Stomach (tissue), 9 donors: Measurements from ENCODE around the gene CCNH. TPM values are rescaled to one million over a fixed set of nuclear protein-coding genes. Genes with fewer than 3 reads are reported as not detected.

Source experiments
- DNase-seq, 2 donors: peaks; one replicate each; pipeline versions ENCODE4 v3.0.0 to v3.0.0-alpha.2; 2013 to 2019
- H3K27ac ChIP-seq, 5 donors: fragments of 200-600 bp in 4 of 5; sonication (generic) in 4 of 5; one replicate each; pipeline ENCODE4 v1.5.1; 2013 to 2019; ENCODE audit warnings: mild to moderate bottlenecking in 1 of 5, moderate library complexity in 1 of 5
- H3K27me3 ChIP-seq, 3 donors: fragments of 200-600 bp; sonication (generic); one replicate each; pipeline ENCODE4 v1.5.1; 2017 to 2019; ENCODE audit warnings: mixed run types in 1 of 3
- H3K36me3 ChIP-seq, 4 donors: fragments of 200-600 bp; sonication (generic); 1 replicate in 3 of 4; 2 replicates in 1 of 4; pipeline ENCODE4 v1.5.1; 2016 to 2019
- H3K4me1 ChIP-seq, 4 donors: fragments of 200-600 bp; sonication (generic); one replicate each; pipeline ENCODE4 v1.5.1; 2016 to 2019
- H3K4me3 ChIP-seq, 4 donors: fragments of 200-600 bp; sonication (generic) in 3 of 4; one replicate each; pipeline ENCODE4 v1.5.1; 2016 to 2019; ENCODE audit warnings: mild to moderate bottlenecking in 1 of 4
- H3K9me3 ChIP-seq, 4 donors: fragments of 200-600 bp; sonication (generic); one replicate each; pipeline ENCODE4 v1.5.1; 2016 to 2019
- CTCF ChIP-seq, 7 experiments: fragments of 450-650 bp in 4 of 7; fragments of 200-600 bp in 3 of 7; sonication (generic) in 3 of 7; IDR thresholded peaks; one replicate each; pipeline ENCODE4 v1.5.1; 2016 to 2019; ENCODE audit warnings: antibody characterized with exemption in 7 of 7, control low read depth in 2 of 7, mild to moderate bottlenecking in 1 of 7
- EP300 ChIP-seq: sonication (generic); formaldehyde crosslinking; IDR thresholded peaks from one replicate; pipeline ENCODE4 v1.6.1; 2017; ENCODE audit warnings: antibody characterized with exemption
- POLR2A ChIP-seq, 4 donors: fragments of 450-650 bp; IDR thresholded peaks; one replicate each; pipeline ENCODE4 v1.6.1; 2016; ENCODE audit warnings: antibody characterized with exemption in 4 of 4, control low read depth in 2 of 4, mild to moderate bottlenecking in 1 of 4, moderate library complexity in 1 of 4
- POLR2AphosphoS5 ChIP-seq, 3 donors: sonication (generic); formaldehyde crosslinking; IDR thresholded peaks; one replicate each; pipeline ENCODE4 v1.6.1; 2016; ENCODE audit warnings: antibody characterized with exemption in 3 of 3
- WGBS, 5 donors: extraction: QIAGEN DNeasy Blood & Tissue Kit in 3 of 5; methylation state at CpG; one replicate each; pipeline versions ENCODE4 v1.1.5 to v1.1.7; 2013 to 2018; 5-methylcytosine and 5-hydroxymethylcytosine counted together
- intact Hi-C: fragments of 100-400 bp; cut with DNase I; formaldehyde crosslinking; loops from one replicate; pipeline ENCODE4 v1.15.1; 2023; ENCODE audit warnings: low total_unique reads
- polyA plus RNA-seq, 3 donors: library from polyadenylated mRNA; stranded (reverse); fragments of 200-250 nt; gene quantifications; one replicate each; pipeline ENCODE4 v1.2.3, GENCODE V29; 2013
- total RNA-seq, 5 donors: library from RNA; depleted of rRNA; stranded (reverse); fragments of >200 nt; gene quantifications; one replicate each; pipeline versions ENCODE4 v1.1.0 to v1.2.3, GENCODE V29; 2014 to 2016
- donor health status: healthy with polysubstance abuse.
- donor health status: Bipolar disorder and iron deficiency.
- donor health status: healthy.

CCNH gene
- total and polyA plus RNA-seq, 8 donors: 30.4 to 219 (median 103) TPM

GRCh38 chr5:87430863-87431457 is 18.2 kb upstream of the CCNH start:
- Histone ChIP-seq H3K36me3 (no peaks in the 10 kb centered on the region), H3K27ac (no peak overlapping the region), H3K4me3 (no peak overlapping the region), H3K27me3 (no peaks in the 10 kb centered on the region), H3K9me3 (no peaks in the 10 kb centered on the region), H3K4me1 (no peaks in the 10 kb centered on the region)
- intact Hi-C loops: no loop called here
- DNase-seq: no peak
- no peak for TF ChIP-seq CTCF (IDR thresholded peaks at IDR 0.05)
- TF ChIP-seq POLR2A (IDR thresholded peaks at IDR 0.05): no peak
- no peak for TF ChIP-seq EP300
- TF ChIP-seq POLR2AphosphoS5 (IDR thresholded peaks at IDR 0.05): no peak

GRCh38 chr5:87423755-87424154 is 11.0 kb upstream of the CCNH start:
- Histone ChIP-seq H3K36me3 (no peaks in the 10 kb centered on the region), H3K27me3 (no peaks in the 10 kb centered on the region), H3K4me1 (no peaks in the 10 kb centered on the region), H3K4me3 (no peak overlapping the region), H3K27ac (no peak overlapping the region), H3K9me3 (no peaks in the 10 kb centered on the region)
- TF ChIP-seq EP300 (no peak), CTCF (IDR thresholded peaks at IDR 0.05) (no peak), POLR2A (IDR thresholded peaks at IDR 0.05) (no peak), POLR2AphosphoS5 (IDR thresholded peaks at IDR 0.05) (no peak)
- intact Hi-C loops: no loop called here
- WGBS, 5 donors: 63 to 82% (median 79%) methylated on average over 1 of the region's 1 CpG
- DNase-seq: no peak

- Histone ChIP-seq H3K27ac (no peak overlapping the region), H3K4me1 (no peaks in the 10 kb centered on the region), H3K4me3 (no peak overlapping the region), H3K27me3 (no peaks in the 10 kb centered on the region), H3K9me3 (no peaks in the 10 kb centered on the region), H3K36me3 (no peaks in the 10 kb centered on the region)
- intact Hi-C loops: no loop called here
- no peak for TF ChIP-seq EP300
- TF ChIP-seq CTCF (IDR thresholded peaks at IDR 0.05): no peak
- no peak for TF ChIP-seq POLR2AphosphoS5 (IDR thresholded peaks at IDR 0.05)
- no peak for TF ChIP-seq POLR2A (IDR thresholded peaks at IDR 0.05)
- DNase-seq: no peak
Measured at GRCh38 chr5:87421307-87421706, 8.6 kb upstream of the CCNH start.

GRCh38 chr5:87418506-87418905 is 5.8 kb upstream of the CCNH start:
- intact Hi-C loops: no loop called here
- no peak for DNase-seq
- Histone ChIP-seq H3K27ac (no peak overlapping the region), H3K4me1 (peaks cover 0 to 1% (median under 1%) of the 10 kb centered on the region in 4 donors), H3K9me3 (no peaks in the 10 kb centered on the region), H3K27me3 (no peaks in the 10 kb centered on the region), H3K4me3 (no peak overlapping the region), H3K36me3 (no peaks in the 10 kb centered on the region)
- TF ChIP-seq CTCF (IDR thresholded peaks at IDR 0.05) (no peak), EP300 (no peak), POLR2A (IDR thresholded peaks at IDR 0.05) (no peak), POLR2AphosphoS5 (IDR thresholded peaks at IDR 0.05) (no peak)
